NCI-H446 treated with DMSO at 0.1 percent for 48 hours (cell line): ENCODE results near the gene SHMT2.
A peak's percentile ranks its signal among the peaks of the same experiment; 100 is the strongest.

Source experiments
- DNase-seq: peaks from one replicate; lab custom pipeline; 2025; lab: John Stamatoyannopoulos, UW

The SHMT2 gene

DNA sequence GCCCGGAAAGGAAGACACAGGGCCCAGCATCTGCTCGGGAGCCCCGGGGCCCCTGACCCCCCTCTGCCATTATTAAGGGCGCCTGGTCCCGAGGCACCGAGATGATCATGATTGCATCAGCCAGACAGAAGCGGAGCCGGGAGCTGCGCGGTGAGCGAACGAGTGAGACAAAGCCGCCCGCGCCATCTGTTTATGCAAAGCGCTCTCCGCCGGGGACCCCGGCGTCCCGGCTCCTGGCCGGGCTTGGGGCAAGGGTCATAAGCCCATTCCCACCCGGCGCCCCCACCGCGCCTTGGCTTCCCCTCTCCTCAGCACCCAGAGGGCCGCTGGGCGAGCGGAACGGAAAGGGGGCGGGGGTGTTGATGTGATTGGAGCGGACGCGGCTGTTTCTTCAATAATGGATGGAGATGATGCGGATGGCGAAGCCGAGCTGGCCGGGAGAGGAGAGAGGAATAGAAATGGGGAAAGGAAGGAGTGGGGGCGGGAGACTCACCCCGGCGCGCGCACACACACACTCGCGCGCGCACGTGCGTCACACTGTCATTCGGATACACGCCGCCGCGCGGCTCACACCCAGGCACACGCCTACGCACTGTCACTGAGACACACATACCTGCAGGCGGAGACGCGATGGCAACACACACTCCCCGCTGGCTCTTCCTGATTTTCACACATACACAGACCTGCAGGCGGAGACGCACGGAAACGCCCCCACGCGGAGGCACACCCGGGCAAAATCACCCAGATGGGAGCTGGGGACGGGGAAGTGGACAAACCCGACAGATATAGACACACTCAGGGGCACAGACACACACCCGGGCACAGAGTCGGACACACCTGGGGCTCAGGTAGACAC lies 10.8 kb downstream of the SHMT2 start:
- DNase-seq = peak; percentile 32

DNA sequence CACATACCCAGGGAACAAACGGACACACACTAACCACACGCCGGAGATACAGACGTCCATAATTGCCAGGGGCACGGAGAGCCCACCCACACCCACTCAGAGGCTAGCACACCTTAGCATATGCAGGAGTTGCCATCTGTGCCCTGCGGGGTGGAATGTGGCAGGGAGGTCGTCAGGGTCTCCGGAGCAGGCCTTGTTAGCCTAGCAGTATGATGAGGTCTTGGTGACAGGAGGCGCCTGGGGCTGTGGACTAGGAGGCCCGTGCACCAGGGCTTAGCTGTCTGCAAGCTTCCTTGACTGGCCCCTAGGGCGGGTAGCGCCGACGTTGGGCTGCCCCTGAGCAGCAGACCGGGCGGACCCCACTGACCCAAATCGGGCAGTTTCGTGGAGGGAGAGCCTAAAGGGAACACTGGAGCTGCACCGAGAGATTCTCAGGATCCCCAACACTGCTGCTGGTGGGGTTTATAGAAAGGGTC lies 11.5 kb downstream of the SHMT2 start:
- no peak for DNase-seq

DNA sequence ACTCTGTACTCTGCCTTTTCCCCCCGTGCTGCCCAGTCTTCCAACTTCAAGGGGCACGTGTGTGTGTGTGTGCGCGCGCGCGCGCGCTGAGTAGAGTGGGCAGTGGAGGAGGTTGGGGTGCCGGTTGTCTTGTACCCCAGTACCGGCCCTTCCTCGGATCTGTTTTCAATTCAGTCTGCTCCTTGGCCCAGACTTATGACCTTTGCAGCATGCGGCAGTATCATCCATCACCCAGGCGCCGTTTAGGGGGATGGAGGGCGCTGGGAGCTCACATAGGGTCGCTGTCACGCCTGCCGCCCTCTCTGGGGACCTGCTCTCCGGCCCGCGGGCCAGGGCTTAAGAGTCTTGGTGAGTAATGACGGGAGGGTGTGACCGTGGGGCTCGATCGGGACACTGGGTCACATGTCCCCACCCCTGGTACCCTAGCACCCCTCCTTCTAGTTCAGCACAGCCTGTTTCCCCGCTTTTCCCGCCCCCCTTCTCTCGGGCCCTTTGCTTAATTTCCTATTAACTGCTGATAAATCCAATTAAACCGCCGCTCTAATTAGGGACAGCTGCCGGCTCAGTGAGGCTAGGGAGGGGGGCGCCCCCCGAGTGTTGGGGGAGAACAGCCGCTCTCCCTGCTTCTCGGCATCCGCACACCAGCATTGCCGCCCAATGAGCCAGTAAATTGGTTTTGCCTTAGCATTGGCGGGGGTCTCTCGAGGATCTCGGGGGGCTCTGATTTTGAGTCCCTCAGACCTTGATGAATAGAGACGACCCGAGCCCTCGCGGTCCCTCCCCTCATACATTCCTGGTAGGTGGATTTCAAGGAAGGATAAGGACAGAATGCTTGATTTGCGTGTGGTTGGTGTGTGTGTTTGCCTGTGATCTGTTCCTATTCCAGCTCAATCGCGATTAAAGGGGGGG lies 12.1 kb downstream of the SHMT2 start:
- no peak for DNase-seq

DNA sequence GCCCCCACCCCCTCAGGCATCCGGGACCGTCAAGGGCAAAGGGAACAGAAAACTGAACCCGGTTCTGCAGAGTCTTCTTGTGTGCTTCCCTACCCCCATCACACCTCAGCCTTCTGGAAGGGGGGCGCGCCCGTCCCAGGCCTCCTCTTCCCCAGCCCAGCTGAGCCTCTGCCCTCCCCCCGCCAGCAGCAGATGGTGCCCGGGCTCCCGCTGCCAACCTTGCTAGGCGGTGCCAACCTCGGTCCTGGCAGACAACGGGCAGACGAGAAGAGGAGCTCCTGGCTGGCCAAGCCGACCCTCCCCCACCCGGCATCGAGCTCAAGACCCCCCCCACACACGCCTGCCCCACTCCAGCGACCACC lies 12.8 kb downstream of the SHMT2 start:
- peak; percentile 70 for DNase-seq

DNA sequence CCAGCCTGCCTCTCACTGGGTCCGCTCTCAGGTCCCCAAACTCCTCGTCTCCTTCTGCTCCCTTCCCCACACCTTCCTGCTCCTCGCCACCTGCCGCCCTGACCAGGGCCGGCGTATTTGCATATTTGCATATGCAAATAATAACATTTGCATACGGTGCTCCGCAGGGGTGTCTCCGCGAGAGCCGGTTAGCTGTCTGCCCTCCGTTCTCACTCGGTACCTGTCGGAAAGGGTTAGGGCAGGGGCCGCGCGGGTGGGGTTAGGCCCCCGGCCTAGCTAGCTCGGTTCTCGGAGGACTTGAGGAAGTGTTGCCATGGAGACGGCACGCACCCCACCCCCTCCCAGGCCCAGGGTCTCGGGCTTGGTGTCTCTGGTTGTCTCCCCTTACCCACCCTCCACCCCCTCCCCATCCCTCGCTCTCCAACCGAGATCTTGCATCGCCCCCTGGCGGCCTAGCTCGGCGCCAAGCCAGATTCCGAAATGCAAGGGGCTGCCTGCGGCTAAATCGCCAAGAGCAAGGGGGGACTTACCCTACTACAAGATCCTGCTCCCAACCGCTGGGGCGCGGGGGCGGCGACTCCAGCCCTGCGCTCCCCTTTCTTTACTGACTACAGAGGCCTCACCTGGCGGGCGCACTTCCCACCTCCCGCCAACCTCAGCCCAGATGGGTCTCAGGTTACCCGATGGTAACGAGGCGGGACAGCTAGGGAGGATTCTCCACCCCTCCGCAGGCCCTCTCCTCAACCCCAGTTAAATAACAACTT lies 13.4 kb downstream of the SHMT2 start:
- DNase-seq = peak; percentile 68

DNA sequence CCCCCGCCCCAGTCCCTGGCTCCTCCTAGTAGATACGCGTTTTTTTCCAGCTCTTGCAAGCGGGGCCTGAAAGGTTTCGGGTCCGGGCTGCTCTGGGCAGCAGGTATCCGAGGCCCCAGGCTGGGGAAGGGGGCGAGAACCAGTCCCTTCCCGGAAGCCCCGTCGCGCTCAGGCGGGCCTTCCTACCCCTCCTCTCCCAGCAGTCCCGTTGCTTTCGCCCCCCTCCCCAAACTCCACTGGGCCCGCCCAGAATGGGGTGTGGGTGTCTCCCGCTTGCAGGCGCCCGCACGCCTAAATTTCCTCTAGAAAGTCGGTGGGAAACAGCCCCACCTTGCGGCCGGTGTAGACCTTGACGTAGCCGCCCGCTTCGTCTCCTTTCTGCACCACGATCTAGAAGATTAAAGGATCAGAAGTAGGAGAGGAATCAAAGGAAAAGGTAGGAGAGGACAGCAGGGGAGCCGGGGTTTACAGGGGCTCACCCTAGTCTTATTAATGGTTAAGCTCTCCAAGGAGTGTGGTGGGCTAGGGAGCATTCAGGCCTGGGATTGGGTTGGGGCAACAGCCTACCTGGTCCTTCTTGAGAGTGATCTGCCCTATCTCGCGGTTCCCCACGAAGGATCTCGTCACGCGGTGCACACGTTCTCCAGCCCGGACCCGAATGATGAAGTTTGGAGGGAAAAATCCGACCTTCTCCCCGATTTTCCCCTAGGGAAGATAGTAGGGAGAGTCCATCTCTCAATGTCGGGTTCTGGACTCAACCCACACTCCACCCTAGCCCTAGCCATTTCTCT lies 14.2 kb downstream of the SHMT2 start:
- DNase-seq = peak; percentile 37

DNA sequence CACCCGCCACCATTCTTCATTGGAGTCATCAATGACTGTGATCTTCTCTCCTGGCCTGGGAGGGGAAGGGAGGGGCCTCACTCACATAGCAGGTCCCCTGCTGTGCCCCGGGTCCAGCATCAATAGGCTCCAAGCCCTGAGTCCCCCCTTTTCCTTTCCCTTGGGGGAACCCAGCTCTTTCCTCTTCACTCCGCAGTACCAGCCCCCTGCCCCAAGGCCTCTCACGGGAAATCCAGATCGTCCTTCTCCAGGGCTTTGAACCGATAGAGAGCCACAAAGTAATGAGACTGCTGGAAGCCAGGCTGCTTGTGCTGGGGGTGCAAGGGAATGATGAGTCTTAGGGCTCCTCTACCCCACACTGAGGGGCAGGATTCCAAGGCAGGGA lies 14.8 kb downstream of the SHMT2 start:
- no peak for DNase-seq

DNA sequence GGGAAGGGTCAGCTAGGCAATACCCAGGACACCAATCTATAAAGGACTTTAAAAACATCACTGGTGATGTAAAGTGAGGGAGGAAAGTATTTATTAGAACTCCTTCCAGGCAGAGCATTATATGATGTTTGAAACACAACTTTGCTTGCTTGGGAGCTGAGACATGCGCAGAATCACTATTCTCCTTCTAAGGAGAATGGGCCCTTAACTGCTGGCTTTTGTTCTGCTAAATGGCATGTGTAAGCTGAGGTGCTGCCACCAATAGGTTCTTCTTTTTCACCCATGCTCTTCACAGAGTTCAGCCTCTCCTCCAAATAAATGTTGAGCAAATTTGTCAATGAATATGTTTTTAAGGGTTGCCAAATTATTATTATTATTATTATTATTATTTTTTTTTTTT lies 17.5 kb downstream of the SHMT2 start:
- no peak for DNase-seq

DNA sequence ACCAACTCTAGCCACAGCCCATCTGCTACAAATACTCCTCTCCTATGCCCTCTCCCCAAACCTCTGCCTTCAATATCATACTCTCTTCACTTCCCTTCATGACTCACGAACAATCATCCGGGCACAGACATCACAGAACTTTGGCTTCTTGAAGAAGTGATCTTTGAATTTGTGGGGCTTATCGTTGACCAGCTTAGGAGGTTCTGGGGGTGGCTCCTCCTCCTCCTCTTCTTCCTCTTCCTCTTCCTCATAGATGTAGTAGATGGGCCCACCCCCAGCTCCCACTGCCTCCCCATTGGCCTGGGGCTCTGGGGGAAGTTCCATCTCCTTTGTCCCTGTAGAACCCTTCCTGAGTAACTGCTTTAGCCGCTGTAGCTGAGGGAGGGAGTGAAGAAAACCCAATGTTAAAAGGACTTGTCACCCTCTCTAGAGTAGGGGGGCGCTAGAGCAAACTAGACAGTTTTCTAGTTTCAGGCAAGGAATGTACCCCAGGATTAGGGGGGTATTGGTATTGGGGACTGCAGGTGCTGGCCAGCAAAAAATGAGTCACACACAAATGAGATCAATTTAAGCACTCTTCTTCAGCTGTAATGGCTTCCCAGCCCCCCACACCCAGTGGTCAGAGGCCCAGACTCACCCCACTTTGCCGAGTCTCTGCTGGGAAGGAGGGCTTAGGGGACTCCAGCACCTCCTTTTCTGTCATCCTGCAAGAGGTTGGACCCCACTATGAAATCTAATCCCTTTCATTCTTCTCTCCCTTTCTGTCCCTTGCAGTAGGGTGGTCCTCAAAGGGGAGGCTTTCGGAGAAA lies 19.6 kb downstream of the SHMT2 start:
- no peak for DNase-seq

DNA sequence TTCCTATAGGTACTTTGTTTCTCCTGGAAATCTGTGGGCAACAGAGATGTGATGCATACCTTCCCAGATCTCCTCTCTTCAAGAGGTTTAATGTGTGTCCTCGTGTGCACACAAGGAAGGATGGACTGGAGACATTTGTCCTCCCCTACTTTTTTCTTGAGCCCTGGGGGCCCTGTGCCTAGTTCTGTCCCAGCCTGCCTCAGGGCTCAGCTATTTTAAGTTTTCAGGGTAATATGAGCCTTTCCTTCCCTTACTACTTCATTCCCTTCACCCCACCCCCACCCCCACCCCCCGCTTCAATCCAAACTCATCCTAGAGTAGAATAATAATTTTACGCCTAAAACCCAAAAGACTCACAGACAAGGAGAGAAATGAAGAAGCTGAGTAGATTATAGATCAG lies 21.0 kb downstream of the SHMT2 start:
- DNase-seq = no peak

DNA sequence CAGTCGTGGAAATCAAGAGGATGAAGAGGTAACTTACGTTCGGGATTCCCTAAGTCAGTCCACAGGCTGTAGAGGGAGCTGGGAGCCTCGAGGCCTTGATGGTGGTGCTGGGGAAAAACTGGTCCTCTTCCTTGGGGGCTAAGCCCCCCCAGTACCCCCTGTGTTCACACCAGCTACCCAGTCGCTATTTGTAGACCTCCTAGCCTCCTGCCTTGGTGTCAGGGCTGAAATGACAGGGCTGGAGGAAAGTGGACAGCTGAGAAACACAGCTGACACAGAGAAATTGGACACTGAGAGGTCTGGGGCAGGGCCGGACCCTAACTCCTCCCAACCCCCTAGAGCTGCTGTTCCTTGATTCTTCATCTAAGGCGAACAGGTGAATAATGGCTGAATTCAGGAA lies 21.4 kb downstream of the SHMT2 start, which contains the start of gene STAC3:
Gene STAC3 (minus strand): TSS at position 232 of the 400 bp plus-strand sequence. CDS start 1,551 bp downstream, outside the sequence.
- no peak for DNase-seq

DNA sequence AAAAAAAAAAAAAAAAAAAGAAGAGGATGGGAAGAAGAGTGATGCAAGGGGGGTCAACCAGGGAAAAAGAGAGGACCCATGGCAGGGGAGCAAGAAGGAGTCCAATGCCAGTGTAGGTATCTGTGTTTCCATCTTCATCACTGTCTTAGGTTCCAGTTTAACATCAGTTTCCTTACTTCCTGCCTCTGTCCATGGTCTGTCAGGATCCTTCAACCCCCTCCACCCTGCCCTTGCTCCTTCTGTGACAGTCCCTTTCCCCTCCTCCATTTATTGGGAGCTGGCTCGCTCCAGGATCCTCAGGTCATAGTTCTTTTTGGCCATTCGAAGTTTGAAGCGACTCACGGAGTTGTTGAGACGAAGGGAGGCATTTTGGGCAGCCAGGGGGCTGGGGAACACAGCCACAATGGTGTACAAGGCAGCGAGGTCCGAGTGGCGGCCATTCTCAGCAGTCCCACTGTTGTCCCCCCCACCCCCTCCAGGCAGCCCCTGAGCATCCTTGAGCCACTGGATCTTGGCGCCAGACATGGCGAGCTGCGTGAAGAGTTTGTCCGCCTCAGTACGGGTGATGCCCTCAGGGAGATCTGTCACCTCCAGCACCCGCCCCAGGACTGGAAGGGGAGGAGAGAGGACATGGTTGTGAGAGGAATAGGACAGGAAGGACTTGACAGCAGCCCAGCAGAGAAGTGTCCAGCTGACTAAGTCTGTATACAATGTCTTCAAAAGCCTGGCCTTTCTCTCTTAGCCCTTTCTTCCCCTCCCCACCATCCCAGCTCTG lies 25.2 kb downstream of the SHMT2 start:
- no peak for DNase-seq

DNA sequence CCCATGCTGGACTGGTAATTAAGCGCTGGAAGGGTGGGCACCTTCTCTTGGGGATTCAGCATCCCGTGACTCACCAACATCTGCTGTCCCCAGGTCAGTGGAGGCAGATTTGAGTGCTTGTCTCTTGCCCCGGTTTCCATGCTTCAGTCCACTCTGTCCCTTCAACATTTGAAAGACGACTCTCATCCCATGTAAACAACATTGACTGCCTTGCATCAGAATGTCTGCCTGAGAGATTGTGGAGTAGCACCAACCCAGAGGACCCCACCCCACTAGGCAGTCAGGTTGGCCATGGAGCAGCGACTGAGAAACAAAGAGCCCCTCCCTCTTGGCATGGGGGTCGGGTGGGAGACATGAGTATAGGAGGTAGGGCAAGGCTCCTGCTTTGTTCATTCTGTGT lies 26.4 kb downstream of the SHMT2 start:
- DNase-seq = no peak

DNA sequence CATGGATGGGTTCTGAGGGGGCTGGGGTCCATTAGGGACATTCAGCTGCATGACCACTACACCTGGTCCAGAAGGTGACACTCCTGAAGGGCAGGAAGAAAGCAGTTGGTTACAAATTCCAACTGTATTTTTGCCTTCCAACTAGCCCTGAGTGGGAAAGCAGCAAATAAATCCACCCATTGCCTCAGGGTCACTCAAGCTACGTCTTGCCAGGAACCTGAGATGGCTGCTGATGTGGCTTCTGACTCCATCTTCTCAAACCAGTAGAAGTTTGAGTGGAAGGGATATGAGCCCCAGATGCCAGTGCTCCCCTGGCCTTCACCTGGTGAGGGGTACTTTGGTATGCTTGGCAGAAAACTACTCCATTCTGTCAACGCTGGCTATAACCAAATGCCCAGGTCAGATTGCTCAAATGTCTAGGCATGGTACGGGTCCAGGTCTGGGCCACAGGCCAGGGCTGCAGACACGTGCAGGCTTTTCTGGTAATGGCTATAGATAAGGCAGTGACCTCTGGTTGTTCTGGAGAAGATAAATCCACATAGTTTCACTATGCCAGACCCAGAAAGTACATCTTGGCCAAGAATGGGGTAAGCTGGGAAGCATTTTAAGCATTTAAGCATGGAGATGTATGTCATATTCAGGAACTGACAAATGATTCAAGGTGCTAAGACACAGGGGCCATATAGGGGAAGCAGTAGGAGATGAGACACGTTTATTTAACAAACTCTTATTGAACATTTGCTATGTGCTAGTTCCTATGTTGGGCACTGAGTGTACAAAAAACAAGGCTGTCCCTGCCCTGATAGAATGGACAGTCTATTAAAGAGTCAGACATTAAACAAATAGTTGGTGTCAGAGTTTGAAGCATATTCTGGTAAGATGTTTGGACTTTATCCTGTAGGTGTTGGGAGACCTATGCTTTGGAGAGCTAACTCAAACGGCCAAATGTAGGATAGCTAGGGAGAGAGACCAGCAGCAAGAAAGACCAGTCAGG lies 29.8 kb downstream of the SHMT2 start:
- DNase-seq = no peak

DNA sequence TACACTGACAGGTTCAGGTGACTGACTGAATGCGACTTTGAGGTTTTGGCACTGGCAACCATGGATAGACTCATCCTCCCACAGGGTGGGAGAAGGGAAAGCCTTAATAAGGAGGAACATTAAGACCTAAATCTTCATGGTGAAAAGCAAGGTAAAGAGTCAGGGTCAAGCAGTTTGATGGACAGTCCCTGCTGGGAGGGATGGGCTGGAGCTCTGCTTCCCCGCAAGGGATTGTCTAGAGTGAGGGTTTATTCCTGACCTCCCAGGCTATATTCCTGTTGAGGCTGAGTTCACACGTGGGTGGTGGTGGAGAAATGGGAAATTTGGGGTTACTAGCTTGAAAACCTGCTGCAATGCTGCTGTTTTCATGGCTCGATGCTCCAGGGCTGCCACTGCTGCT lies 30.9 kb downstream of the SHMT2 start:
- DNase-seq = no peak

DNA sequence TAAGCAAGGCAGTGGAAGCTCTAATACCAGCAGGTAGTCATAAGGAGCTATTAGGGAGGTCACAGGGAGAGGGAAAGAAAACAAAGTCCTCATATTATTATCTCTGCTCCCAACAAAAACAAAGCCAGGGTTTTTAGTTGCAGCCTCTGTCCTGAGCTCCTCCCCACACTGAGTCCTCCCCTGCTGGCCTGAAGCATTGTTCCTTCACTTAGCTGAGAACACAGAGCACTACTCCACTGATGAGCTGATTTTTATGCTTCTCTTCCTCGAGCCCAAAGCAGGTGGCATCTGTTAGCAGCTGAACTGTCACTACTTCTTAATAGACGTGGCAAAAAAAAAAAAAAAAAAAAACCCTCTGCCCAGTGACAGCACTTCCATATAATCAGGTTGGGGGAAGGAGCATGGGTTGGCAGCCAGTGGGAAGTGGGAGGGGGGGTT lies 31.9 kb downstream of the SHMT2 start:
- DNase-seq = no peak

DNA sequence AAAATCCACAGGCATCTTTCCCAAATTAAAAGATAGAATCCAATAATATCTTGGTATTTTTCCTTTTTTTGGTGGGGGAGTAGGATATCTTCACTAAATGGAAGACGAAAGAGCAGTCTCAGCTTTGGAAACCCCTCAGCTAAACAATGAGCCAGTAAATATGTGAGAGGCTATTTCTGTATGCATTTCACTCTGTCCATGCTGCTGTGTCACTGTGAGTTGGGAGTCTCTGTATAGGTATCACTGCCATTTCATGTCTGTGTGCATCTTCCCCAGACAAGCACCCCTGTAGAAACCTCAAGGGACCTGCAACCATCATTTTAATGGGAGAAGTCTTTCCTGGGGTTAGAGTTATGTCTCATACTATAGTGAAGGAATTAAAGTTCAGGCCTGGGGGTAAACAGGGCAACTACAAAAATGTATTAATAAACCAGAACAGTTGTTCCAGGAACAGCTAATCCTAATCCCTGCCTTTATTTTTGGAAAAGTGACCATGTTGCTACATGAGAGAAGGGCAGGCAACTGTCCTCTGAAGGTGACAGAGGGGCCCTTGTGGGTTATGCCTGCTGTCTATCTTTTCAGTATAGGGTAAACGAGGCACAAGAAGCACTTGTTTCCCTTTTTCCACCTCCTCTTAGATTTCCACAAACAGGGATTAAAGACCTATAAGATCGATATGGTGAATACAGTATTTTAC lies 32.8 kb downstream of the SHMT2 start:
- no peak for DNase-seq

DNA sequence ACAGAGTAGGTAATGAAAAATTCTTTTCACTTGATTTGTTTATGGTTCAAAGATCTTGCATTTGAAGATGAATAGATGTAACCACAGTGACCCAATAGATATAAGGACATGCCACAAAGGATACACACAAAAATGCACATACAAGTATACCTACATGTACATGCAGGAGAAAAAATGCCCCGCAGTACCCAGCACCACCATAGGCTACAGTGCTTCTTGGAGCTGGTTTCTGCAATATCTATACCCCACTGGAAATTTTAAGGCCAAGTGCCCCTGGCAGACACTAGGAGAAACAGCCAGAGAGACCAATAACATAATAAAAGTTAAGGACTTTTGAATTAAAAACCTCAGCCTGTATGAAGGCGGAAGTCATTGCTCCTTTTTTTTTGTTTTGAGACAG lies 33.6 kb downstream of the SHMT2 start:
- DNase-seq = no peak
